ENCODE data around the gene VPS37C. TPM values are rescaled to one million over a fixed set of nuclear protein-coding genes. Genes with fewer than 3 reads are reported as not detected.
"Not testable (repeated sequence)": the region's sequence is repeated elsewhere in the genome, so short reads cannot be mapped to it uniquely, and the experiment has no call there.

The VPS37C gene
- total RNA-seq, 1 donor from 2014 or later: 11.6 TPM

DNA sequence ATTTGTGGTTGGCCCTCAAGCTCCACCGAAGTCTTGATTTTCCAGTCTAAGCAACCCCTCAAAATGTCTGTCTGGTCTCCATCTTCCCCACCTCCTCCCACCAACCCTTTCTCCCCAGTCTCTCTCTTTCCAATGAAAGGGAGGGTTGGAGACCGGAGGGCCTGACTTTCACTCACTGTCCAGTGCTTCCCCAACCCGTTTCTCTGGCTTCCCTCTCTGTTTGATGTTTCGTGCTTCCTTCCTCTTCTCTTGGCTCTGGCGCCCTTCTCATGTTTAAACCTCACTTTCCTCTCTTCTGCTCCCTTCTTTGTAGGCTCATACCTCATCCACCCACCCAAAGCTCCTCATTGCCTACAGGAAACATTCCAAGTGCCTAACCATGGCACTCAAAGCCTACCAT, 11.1 kb upstream of the VPS37C start:
- peaks cover 11% of the 10 kb centered on the region for H3K9me3 Mint-ChIP-seq

GRCh38 chr11:61171907-61172306, 10.7 kb upstream of the VPS37C start:
- peaks cover 4% of the 10 kb centered on the region for H3K36me3 Mint-ChIP-seq (ENCODE audit: low read depth)

More for the DNA sequence above, 11.1 kb upstream of the VPS37C start:
- Mint-ChIP-seq H3K4me3 (no peak overlapping the region), H3K4me1 (ENCODE audit: low read depth) (peaks cover 23% of the 10 kb centered on the region), H3K27me3 (ENCODE audit: insufficient read depth) (peaks cover 16% of the 10 kb centered on the region), H3K27ac (no peak overlapping the region), H3K36me3 (ENCODE audit: low read depth) (peaks cover 4% of the 10 kb centered on the region)
- intact Hi-C loops (cut with micrococcal nuclease): no loop called here
- no peak for DNase-seq (ENCODE audit: low spot score)

DNA sequence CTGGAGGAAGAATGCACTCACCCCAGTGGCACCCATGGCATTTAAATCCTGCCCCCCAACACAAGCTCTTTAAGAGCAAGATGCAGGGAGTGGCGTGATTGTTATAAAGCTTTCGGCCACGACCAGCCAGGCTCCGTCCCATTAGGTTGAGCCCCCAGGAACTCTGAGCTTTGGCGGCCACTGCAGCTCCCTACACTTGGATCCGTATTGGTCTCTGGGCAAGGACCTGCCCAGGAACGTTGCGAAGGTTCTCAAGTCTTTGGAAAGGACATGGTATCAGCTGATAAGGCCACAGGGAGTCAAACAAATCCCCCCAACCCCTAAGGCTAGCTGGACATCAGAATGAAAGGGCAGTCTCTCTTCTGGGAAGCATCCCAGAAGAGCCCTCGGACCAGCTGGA, 9.3 kb upstream of the VPS37C start:
- Mint-ChIP-seq H3K36me3 (ENCODE audit: low read depth) (peaks cover 4% of the 10 kb centered on the region), H3K4me1 (ENCODE audit: low read depth) (peaks cover 25% of the 10 kb centered on the region), H3K4me3 (no peak overlapping the region), H3K9me3 (peaks cover 11% of the 10 kb centered on the region), H3K27ac (no peak overlapping the region), H3K27me3 (ENCODE audit: insufficient read depth) (peaks cover 11% of the 10 kb centered on the region)
- intact Hi-C loops (cut with micrococcal nuclease): no loop called here
- DNase-seq (ENCODE audit: low spot score): no peak

More at GRCh38 chr11:61171907-61172306, 10.7 kb upstream of the VPS37C start:
- intact Hi-C loops (cut with micrococcal nuclease): no loop called here
- Mint-ChIP-seq H3K27me3 (ENCODE audit: insufficient read depth) (peaks cover 16% of the 10 kb centered on the region), H3K9me3 (peaks cover 11% of the 10 kb centered on the region), H3K4me3 (no peak overlapping the region), H3K27ac (no peak overlapping the region), H3K4me1 (ENCODE audit: low read depth) (peaks cover 25% of the 10 kb centered on the region)
- no peak for DNase-seq (ENCODE audit: low spot score)

GRCh38 chr11:61168800-61169199, 7.6 kb upstream of the VPS37C start:
- intact Hi-C loops (cut with micrococcal nuclease): loop anchor here (10.0 kb wide), 1 partner anchor 196 kb away; the partner anchor contains the start of genes CYB561A3 and TMEM138
- peaks cover 38% of the 10 kb centered on the region for H3K4me1 Mint-ChIP-seq (ENCODE audit: low read depth)
- H3K4me3 Mint-ChIP-seq: no peak overlapping the region
- peaks cover 6% of the 10 kb centered on the region for H3K36me3 Mint-ChIP-seq (ENCODE audit: low read depth)
- no peak overlapping the region for H3K27ac Mint-ChIP-seq
- H3K9me3 Mint-ChIP-seq: peaks cover 11% of the 10 kb centered on the region
- no peak for DNase-seq (ENCODE audit: low spot score)
- peaks cover 4% of the 10 kb centered on the region for H3K27me3 Mint-ChIP-seq (ENCODE audit: insufficient read depth)

- Mint-ChIP-seq H3K9me3 (peaks cover 9% of the 10 kb centered on the region), H3K27ac (no peak overlapping the region)
- intact Hi-C loops (cut with micrococcal nuclease): loop anchor here (10.0 kb wide), 1 partner anchor 197 kb away; the partner anchor contains the start of genes CYB561A3 and TMEM138
Measured at GRCh38 chr11:61168042-61168688, 6.9 kb upstream of the VPS37C start.

DNA sequence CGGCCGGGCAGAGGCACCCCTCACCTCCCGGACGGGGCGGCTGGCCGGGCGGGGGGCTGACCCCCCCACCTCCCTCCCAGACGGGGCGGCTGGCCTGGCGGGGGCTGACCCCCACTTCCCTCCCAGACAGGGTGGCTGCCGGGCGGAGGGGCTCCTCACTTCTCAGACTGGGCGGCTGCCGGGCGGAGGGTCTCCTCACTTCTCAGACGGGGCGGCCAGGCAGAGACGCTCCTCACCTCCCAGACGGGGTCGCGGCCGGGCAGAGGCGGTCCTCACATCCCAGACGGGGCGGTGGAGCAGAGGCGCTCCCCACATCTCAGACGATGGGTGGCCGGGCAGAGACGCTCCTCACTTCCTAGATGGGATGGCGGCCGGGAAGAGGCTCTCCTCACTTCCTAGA, 5.1 kb upstream of the VPS37C start:
- H3K9me3 Mint-ChIP-seq; DNase-seq (ENCODE audit: low spot score); H3K4me3 Mint-ChIP-seq; H3K36me3 Mint-ChIP-seq (ENCODE audit: low read depth); H3K27ac Mint-ChIP-seq; H3K27me3 Mint-ChIP-seq (ENCODE audit: insufficient read depth): not testable (repeated sequence)
- intact Hi-C loops (cut with micrococcal nuclease): loop anchor here (10.0 kb wide), 1 partner anchor 198 kb away; the partner anchor contains the start of genes CYB561A3 and TMEM138
- H3K4me1 Mint-ChIP-seq (ENCODE audit: low read depth): peaks cover 46% of the 10 kb centered on the region

More at GRCh38 chr11:61168042-61168688, 6.9 kb upstream of the VPS37C start:
- peaks cover 6% of the 10 kb centered on the region for H3K36me3 Mint-ChIP-seq (ENCODE audit: low read depth)
- H3K27me3 Mint-ChIP-seq (ENCODE audit: insufficient read depth): peaks cover 3% of the 10 kb centered on the region
- no peak overlapping the region for H3K4me3 Mint-ChIP-seq
- no peak for DNase-seq (ENCODE audit: low spot score)
- H3K4me1 Mint-ChIP-seq (ENCODE audit: low read depth): peaks cover 42% of the 10 kb centered on the region

- not testable (repeated sequence) for H3K27me3 Mint-ChIP-seq (ENCODE audit: insufficient read depth); H3K36me3 Mint-ChIP-seq (ENCODE audit: low read depth); H3K9me3 Mint-ChIP-seq; DNase-seq (ENCODE audit: low spot score); H3K4me3 Mint-ChIP-seq; H3K27ac Mint-ChIP-seq
- intact Hi-C loops (cut with micrococcal nuclease): loop anchor here (10.0 kb wide), 1 partner anchor 199 kb away; the partner anchor contains the start of genes CYB561A3 and TMEM138
- peaks cover 47% of the 10 kb centered on the region for H3K4me1 Mint-ChIP-seq (ENCODE audit: low read depth)
Measured at GRCh38 chr11:61165785-61166184, 4.6 kb upstream of the VPS37C start.

DNA sequence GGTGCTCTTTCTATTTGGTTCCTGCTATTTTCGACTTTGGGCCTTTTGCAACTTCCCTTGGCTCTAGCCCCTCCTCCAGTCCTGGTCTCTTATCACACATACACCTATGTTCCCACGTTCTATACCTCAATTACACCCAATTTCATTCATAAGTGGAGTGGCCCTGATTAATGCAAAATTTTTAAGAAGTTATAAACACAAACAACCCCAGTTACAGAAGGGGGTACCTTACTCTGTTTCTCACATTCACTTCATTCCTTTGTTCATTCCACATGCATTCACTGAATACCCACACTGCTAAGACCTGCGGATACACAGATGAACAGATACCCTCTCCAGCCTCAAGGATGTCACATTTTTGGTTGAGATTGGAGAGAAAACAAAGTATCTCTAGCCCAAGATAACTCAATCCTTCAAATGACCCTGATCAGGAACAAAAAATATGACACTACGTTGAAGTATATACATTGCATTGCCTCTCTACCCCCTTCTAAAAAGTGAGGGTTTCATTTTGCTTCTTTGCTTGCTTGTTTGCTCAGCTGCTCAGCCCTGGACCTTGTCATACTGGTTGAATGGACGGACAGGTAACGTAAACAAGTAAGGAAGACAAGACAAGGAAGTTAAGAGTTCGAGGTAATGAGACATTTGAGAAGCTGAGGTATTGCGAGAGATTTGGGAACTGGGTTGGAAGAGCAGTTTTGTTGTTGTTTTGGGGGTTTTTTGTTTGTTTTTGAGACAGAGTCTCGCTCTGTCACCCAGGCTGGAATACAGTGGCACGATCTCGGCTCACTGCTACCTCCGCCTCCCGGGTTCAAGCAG, 3.6 kb upstream of the VPS37C start:
- Mint-ChIP-seq H3K4me1 (ENCODE audit: low read depth) (peaks cover 56% of the 10 kb centered on the region), H3K4me3 (no peak overlapping the region), H3K27ac (peak overlapping the region; percentile 85), H3K36me3 (ENCODE audit: low read depth) (peaks cover 4% of the 10 kb centered on the region), H3K27me3 (ENCODE audit: insufficient read depth) (no peaks in the 10 kb centered on the region), H3K9me3 (no peaks in the 10 kb centered on the region)
- intact Hi-C loops (cut with micrococcal nuclease): loop anchor here (5.0 to 10.0 kb wide), 2 partner anchors 200 to 267 kb away; partner anchors contain the start of genes CYB561A3, SDHAF2 and TMEM138
- no peak for DNase-seq (ENCODE audit: low spot score)

DNA sequence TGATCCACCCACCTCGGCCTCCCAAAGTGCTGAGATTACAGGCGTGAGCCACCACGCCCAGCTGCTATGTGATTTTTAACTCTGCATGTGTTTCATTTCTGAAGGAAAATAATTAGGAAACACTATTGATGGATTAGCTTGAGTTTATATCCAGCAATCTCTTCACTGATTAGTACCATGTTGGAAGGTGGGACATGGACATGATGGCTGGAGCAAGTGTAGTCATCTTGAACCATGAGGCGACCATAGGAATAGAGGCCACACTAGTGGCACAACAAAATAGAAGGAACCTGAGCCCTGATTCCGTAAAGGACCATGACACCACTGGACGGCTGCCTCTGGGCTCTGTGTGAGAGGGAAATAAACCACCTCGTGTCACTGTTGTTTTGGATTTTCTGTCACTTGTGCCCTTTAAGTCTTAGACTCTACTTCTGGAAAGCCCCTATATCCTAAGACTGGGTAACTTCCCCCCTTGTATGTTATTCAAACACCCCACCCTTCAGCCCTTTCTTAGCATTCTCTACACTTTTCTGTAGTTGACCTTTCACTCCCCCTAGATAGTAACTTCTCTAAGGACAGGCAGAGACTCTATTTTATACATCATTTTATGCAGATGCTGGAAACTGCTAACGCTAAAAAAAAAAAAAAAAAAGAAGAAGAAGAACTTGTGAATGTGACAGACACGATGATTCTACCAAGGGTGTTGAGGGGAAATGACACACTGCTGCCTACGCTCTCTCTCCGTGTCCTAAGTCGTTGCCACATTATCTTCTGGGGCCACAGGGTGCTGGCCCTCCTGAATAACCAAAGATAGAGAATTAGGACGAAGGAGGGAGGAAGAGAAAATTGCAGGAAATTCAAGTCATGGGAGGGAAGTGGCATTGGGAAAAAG, 2.7 kb upstream of the VPS37C start:
- intact Hi-C loops (cut with micrococcal nuclease): loop anchor here (5.0 to 10.0 kb wide), 2 partner anchors 201 to 268 kb away; partner anchors contain the start of genes CYB561A3, SDHAF2 and TMEM138

DNA sequence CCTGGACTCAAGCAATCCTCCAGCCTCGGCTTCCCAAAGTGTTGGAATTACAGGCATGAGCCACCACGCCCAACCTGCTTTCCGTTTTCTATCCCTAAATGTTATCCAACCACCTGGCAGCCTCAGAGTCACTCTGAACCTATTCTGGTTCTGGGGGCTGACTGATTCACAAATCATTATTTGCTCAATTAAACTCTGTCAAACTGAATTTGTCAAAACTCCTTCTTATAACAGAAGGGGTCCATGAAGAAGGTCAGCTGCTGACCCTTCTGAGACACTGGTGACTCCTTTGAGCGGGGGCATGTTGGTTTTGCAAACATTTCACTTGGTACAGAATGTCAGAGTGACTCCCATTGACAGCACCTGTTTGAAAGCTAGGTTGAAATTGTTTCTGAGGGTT, 1.8 kb upstream of the VPS37C start:
- Mint-ChIP-seq H3K36me3 (ENCODE audit: low read depth) (peaks cover 4% of the 10 kb centered on the region), H3K27ac (no peak overlapping the region), H3K4me3 (no peak overlapping the region), H3K9me3 (no peaks in the 10 kb centered on the region), H3K27me3 (ENCODE audit: insufficient read depth) (no peaks in the 10 kb centered on the region), H3K4me1 (ENCODE audit: low read depth) (peaks cover 60% of the 10 kb centered on the region)
- DNase-seq (ENCODE audit: low spot score): no peak
- intact Hi-C loops (cut with micrococcal nuclease): loop anchor here (5.0 to 10.0 kb wide), 2 partner anchors 202 to 269 kb away; partner anchors contain the start of genes CYB561A3, SDHAF2 and TMEM138

More for the DNA sequence above, 2.7 kb upstream of the VPS37C start:
- Mint-ChIP-seq H3K27ac (peak overlapping the region; percentile 85), H3K9me3 (no peaks in the 10 kb centered on the region), H3K4me3 (peak overlapping the region; percentile 15), H3K27me3 (ENCODE audit: insufficient read depth) (no peaks in the 10 kb centered on the region), H3K4me1 (ENCODE audit: low read depth) (peaks cover 57% of the 10 kb centered on the region), H3K36me3 (ENCODE audit: low read depth) (peaks cover 4% of the 10 kb centered on the region)
- no peak for DNase-seq (ENCODE audit: low spot score)

DNA sequence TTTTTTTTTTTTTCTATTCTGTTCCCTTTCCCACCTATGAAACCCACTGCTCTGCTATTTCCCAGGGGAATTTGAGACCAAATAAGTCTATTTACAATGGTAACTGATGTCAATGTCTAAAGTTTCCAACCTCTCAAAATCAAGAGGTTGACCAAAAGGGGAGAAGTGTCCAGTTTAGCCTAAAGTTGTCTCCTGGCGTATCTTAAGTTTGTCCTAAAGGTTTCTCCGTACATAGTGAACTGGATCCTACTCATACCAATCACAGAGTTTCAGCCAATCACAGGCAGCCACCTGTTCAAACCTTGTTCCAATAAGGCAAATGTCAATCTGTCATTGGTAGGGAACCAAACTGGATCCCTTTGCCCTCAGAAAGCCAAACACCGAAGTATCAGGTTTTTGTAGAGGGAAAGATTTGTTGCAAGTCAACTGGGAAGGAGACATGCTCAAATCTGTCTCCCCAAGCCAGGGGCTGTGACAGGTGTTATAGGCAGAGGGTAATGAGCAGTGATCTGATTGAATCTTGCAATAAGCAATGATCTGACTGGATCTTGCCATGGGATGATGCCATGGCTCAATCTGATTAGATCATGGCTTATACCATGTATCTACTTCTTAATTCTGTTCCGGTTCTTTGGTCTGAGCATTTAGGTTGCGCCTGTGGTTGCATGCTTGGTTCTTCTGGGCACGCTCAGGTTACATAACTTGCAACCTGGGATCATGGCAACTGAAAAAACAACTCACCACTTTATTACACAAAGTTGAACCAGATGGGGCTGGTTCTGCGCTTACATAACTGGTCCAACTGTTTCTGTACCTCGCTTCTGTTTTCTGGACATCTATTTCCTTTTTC, 1.1 kb upstream of the VPS37C start:
- DNase-seq (ENCODE audit: low spot score): no peak
- intact Hi-C loops (cut with micrococcal nuclease): loop anchor here (5.0 to 10.0 kb wide), 2 partner anchors 202 to 270 kb away; partner anchors contain the start of genes CYB561A3, SDHAF2 and TMEM138
- Mint-ChIP-seq H3K4me1 (ENCODE audit: low read depth) (peaks cover 60% of the 10 kb centered on the region), H3K27me3 (ENCODE audit: insufficient read depth) (no peaks in the 10 kb centered on the region), H3K36me3 (ENCODE audit: low read depth) (peaks cover 1% of the 10 kb centered on the region), H3K9me3 (no peaks in the 10 kb centered on the region), H3K27ac (peak overlapping the region; percentile 91), H3K4me3 (peak overlapping the region; percentile 89)
